AG08396 (cell line): ENCODE data around the gene PSMC5.
"Not testable (repeated sequence)": the region's sequence is repeated elsewhere in the genome, so short reads cannot be mapped to it uniquely, and the experiment has no call there.

Experiments
- DNase-seq: peaks from one replicate; pipeline ENCODE4 v3.0.0; 2012; ENCODE audit warnings: low spot score, mixed read lengths

The PSMC5 gene

GRCh38 chr17:63840591-63841349 lies 13.5 kb downstream of the PSMC5 start:
- no peak for DNase-seq

DNA sequence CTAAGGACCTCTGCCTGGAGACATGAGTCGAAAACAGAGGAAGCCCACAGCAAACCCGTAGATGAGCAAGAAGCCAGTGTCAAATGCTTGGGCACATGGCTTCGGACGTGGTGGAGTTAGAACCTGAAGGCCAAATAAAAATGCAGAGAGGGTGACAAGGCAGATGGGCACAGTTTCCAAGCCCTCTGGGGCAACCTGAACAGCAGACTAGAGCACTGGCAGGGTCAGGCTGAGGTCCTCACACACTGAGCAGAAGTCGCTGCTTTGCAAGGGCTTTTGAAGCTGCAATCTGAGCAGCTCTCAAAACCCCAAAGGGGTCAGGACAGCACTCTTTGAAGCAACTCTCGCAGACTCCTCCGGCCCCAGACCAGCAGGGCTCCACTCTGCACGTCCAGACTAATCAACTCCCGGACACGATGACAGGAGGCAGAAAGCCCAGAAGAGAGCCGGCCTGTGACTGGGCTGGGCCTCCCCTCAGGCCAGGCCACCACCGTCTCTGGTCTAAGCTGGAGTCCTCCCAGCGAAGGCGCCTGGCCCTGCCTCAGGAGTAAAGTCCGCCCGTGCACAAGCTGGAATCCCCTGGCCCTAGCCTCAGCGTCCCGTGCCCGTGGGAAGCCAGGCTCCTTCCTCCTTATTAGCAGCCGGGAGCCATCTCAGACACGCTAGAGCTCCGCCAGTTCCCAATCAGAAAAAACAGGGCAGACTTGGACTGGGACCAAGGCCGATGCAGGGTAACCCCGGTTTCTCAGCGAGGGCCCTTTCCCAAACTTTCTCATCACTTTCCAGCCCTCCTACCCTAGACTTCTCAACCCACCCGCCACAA lies 14.3 kb downstream of the PSMC5 start:
- DNase-seq: peak; percentile 48

- DNase-seq: no peak
These were observed 14.9 kb downstream of the PSMC5 start for GRCh38 chr17:63842173-63842539.

DNA sequence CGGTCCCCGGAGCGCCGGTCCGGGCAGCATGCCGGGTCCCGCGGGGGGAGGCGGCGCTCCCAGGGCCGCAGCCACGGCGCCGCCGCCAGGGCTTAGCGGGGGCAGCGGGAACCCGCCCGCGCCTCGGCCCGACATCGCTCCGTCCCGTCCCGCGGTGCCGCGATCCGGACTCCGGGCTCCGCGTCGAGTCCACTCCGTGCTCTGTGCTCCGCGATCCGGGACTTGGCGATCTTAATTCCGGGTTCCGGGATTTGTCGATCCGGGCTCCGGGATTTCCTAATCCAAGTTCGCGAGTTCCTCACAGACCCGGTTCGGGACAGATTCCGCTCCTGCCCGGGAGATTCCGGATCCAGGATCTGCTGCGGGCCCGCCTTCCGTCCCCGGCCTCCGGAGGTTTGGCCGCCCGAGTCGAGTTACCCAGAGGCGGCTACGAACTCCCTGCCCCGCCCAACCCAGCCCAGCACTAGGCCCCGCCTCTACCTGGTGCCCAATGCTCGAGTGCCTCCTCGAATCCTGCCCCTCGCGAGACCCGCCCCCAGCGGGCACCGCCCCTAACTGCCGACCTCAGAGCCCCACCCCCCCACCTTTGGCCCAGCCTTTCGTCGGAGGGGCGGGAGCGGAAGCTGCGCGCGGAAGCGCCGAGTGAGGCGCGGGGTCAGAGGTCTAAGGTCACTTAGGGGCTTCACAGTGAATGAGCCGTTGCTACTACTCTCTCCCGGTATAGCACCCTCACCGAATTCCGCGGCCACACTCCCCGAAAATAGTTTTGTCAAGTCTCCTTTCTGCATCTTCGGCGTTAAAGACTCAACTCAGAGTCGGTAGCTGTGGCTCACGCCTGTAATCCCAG lies 15.5 kb downstream of the PSMC5 start, which contains the start of gene SMARCD2:
SMARCD2 (minus strand) TSS at position 146 of the 847 bp plus-strand sequence; CDS start at position 135, 11 bp downstream.
- peak; percentile 98 for DNase-seq

- DNase-seq: peak; percentile 78
These were observed 16.2 kb downstream of the PSMC5 start for GRCh38 chr17:63843387-63843888.

DNA sequence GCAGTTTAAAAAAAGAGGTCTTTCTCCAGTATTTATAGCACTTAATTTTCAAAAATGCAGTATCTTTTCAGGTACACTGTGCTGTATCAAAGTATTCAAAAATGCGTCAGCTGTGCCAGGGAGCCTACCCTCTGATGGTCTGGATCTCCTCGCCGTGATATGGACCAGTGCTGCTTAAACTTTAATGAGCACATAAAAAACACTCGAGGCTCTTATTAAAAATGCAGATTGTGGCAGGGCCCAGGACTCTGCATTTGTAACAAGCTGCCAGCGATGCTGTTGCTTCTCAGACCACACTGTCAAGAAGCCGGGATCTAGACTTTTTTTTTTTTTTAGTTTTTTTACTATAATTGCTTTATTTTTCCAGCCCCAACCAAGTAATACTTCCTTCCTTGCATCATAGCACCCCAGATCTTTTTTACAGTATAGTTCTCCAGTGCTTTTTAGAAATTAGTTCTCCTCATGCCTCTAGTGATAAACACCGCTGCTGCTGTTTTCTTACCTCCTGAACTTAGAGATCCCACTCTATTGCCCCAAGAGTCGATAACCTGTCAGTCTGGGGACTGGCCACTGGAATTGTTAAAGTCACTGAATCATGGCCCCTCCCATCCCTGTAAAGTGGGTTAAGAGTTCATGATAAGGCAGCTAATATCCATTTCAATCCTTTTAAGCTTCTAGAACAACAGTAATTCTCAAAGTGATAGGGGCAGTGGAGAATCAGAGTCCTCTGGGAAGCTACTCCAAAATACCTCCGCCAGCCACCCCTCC lies 16.9 kb downstream of the PSMC5 start:
- DNase-seq: no peak

DNA sequence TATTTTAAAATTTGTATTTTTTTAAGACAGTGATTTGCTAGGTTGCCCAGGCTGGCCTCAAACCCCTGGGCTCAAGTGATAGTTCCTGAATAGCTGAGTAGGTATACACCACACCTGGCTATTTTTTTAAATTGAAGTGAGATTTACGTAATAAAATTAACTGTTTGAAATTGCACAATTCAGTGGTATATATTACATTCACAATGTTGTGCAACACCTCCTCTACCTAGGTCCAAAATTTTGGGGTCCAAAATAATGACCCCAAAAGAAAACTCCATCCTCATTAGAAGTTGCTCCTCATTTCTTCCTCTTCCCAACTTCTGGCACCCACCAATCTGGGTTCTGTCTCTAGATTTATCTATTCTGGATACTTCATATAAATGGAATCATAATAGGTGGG lies 18.3 kb downstream of the PSMC5 start:
- DNase-seq: no peak

- no peak for DNase-seq
These were observed 20.5 kb downstream of the PSMC5 start for GRCh38 chr17:63847525-63848249.

GRCh38 chr17:63848834-63849689 lies 21.8 kb downstream of the PSMC5 start:
- peak; percentile 93 for DNase-seq

DNA sequence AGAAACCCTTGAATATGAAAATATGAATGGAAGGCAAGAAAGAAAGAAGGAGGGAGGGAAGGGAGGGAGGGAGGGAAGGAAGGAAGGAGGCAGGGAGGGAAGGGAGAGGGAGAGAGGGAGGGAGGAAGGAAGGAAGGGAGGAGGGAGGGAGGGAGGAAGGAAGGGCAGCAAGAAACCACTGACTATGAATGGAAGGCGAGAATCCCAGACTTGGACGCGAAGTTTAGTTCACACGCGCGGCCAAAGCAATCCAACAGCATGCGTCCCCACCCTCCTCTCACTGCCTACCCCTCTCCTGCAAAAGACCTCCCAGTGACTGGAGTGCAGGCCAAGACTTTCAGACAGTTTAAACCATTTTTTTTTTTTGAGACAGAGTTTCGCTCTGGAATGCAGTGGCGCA lies 23.2 kb downstream of the PSMC5 start:
- DNase-seq: no peak

DNA sequence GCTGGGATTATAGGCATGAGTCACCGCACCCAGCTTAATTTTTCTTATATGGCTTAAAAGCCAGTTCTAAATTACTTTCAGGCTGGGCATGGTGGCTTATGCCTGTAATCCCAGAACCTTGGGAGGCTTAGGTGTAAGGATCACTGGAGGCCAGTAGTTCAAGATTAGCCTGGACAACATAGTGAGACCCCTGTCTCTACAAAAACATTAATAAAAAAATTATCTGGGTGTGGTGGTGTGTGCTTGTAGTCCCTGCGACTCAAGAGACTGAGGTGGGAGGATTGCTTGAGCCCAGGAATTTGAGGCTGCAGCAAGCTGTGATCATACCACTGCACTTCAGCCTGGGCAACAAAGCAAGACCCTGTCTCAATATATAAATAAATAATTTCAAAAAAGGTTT lies 26.0 kb downstream of the PSMC5 start:
- DNase-seq: no peak

- DNase-seq: no peak
These were observed 27.5 kb downstream of the PSMC5 start for GRCh38 chr17:63854709-63855108.

DNA sequence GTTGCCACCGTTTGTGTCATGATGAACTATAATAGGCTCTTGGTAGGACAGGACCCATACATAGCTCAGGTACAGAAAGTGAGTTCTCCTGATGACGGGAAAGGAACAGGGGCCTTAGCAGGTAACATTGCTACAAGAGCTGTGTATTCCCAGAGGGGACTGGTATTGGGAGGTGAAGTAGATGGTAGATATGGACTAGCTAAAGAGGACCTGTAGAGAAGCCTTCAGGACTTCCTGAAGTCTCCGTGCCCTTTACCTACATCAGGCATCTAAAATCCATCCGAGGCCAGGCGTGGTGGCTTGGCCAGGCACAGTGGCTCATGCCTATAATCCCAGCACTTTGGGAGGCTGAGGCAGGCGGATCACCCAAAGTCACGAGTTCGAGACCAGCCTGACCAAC lies 28.0 kb downstream of the PSMC5 start:
- no peak for DNase-seq

DNA sequence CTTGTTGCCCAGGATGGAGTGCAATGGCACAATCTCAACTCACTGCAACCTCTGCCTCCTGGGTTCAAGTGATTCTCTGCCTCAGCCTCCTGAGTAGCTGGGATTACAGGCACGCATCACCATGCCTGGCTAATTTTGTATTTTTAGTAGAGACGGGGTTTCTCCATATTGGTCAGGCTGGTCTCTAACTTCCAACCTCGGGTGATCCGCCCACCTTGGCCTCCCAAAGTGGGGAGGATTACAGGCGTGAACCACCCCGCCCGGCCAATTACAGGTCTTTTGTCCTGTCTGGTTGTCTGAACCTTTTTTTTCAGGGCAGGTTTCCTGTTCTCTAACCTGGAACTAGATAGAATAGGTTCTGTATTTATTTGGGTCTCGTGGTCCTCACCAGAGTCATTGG lies 29.2 kb downstream of the PSMC5 start:
- DNase-seq: not testable (repeated sequence)

- no peak for DNase-seq
These were observed 32.0 kb downstream of the PSMC5 start for GRCh38 chr17:63859257-63859656.

GRCh38 chr17:63866625-63867024 lies 39.4 kb downstream of the PSMC5 start:
- not testable (repeated sequence) for DNase-seq

- DNase-seq: not testable (repeated sequence)
These were observed 42.5 kb downstream of the PSMC5 start for GRCh38 chr17:63869491-63870291.

- not testable (repeated sequence) for DNase-seq
These were observed 43.0 kb downstream of the PSMC5 start for GRCh38 chr17:63870292-63870665.
